Immature natural killer cell (primary cell): ENCODE measurements around the gene PAX8. TPM values are rescaled to one million over a fixed set of nuclear protein-coding genes. Genes with fewer than 3 reads are reported as not detected.

Experiments
- DNase-seq, 3 donors: peaks; one replicate each; pipeline ENCODE4 v3.0.0; 2022; ENCODE audit warnings: mixed read lengths in 1 of 3
- H3K27ac Mint-ChIP-seq, 6 donors: one replicate each; pipeline ENCODE4 v1.8.0; 2020; ENCODE audit warnings: mixed read lengths in 6 of 6, mild to moderate bottlenecking in 5 of 6, inconsistent platforms in 4 of 6, moderate library complexity in 3 of 6
- H3K27me3 Mint-ChIP-seq, 3 donors: one replicate each; pipeline ENCODE4 v1.8.0; 2020 to 2021; ENCODE audit warnings: low read depth in 3 of 3, mild to moderate bottlenecking in 3 of 3, mixed read lengths in 3 of 3, moderate library complexity in 3 of 3, inconsistent platforms in 1 of 3
- H3K36me3 Mint-ChIP-seq, 3 donors: one replicate each; pipeline ENCODE4 v1.8.0; 2020; ENCODE audit warnings: mixed read lengths in 3 of 3, inconsistent platforms in 2 of 3, mild to moderate bottlenecking in 2 of 3
- H3K4me1 Mint-ChIP-seq, 2 donors: one replicate each; pipeline ENCODE4 v1.8.0; 2020; ENCODE audit warnings: inconsistent platforms in 2 of 2, mild to moderate bottlenecking in 2 of 2, mixed read lengths in 2 of 2, moderate library complexity in 1 of 2
- H3K4me3 Mint-ChIP-seq, 5 donors: one replicate each; pipeline ENCODE4 v1.8.0; 2020; ENCODE audit warnings: mild to moderate bottlenecking in 5 of 5, mixed read lengths in 5 of 5, inconsistent platforms in 3 of 5, moderate library complexity in 3 of 5
- H3K9me3 Mint-ChIP-seq, 6 donors: one replicate each; pipeline ENCODE4 v1.8.0; 2020; ENCODE audit warnings: mild to moderate bottlenecking in 6 of 6, mixed read lengths in 6 of 6, inconsistent platforms in 4 of 6, moderate library complexity in 3 of 6
- polyA plus RNA-seq, 3 donors: library from polyadenylated mRNA; unstranded; fragments of 300-500 nt; fragmentation: Illumina TruSeq; gene quantifications; one replicate each; pipeline ENCODE4 v1.2.3, GENCODE V29; 2021

The PAX8 gene
- polyA plus RNA-seq, 3 donors from 2014 or later: 0.29 to 0.93 TPM; not detected in 1

- Mint-ChIP-seq H3K27me3 (peaks cover 2 to 5% (median 4%) of the 10 kb centered on the region in 3 donors), H3K9me3 (no peaks in the 10 kb centered on the region), H3K27ac (peak overlapping the region in 4 of 6 donors; percentile 34 to 93 (median 62)), H3K4me3 (peak overlapping the region in 4 of 5 donors; percentile 87 to 95 (median 88)), H3K4me1 (peaks cover 0 to 10% of the 10 kb centered on the region in 2 donors), H3K36me3 (no peaks in the 10 kb centered on the region)
- no peak for DNase-seq
Measured at GRCh38 chr2:113234721-113235346, 43.9 kb downstream of the PAX8 start.

- Mint-ChIP-seq H3K4me3 (no peak overlapping the region), H3K27ac (no peak overlapping the region), H3K36me3 (no peaks in the 10 kb centered on the region), H3K27me3 (peaks cover 2 to 5% (median 4%) of the 10 kb centered on the region in 3 donors), H3K4me1 (peaks cover 0 to 10% of the 10 kb centered on the region in 2 donors), H3K9me3 (no peaks in the 10 kb centered on the region)
- DNase-seq: no peak
Measured at GRCh38 chr2:113233593-113234550, 44.8 kb downstream of the PAX8 start.

DNA sequence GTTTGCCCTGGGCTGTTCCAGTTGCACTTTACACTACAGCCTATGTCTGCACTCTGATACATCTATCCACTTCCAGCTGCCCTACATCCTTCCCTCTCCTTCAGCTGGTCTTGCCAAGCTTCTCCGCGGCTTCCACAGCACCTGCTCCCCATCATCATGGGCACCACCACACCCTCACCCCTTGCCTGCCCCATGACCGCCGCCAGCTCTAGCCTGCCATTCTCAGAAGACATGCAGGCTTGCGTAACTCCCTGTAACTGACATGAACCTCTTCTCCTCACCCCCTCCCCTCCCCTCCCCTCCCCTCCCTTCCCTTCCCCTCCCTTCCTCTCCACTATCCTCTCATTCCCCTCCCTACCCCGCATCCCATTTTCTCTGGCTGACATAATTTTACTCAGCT, 46.0 kb downstream of the PAX8 start:
- Mint-ChIP-seq H3K36me3 (no peaks in the 10 kb centered on the region), H3K9me3 (no peaks in the 10 kb centered on the region), H3K27ac (no peak overlapping the region), H3K27me3 (peaks cover 2 to 5% (median 4%) of the 10 kb centered on the region in 3 donors), H3K4me1 (peaks cover 3 to 21% of the 10 kb centered on the region in 2 donors), H3K4me3 (no peak overlapping the region)
- DNase-seq: no peak

DNA sequence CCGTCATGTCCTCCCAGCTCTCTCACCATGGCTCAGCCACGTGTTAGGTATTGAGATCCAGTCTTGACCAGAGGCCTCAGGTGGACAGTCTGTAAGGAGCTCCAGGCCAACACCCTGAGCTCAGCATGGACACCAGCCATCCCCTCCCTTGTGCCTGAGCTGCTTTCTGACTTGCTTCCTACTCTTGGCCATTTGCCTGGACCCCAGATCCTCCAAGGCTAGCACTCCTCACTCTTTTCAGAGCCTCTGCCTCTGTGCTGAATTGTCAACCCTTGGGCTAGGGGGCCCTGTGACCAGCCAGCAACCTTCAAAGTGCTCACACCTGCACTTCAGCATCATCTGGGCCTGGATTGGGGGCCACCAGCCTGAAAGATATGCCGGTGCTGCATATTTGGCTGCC, 46.6 kb downstream of the PAX8 start:
- Mint-ChIP-seq H3K4me3 (no peak overlapping the region), H3K27ac (no peak overlapping the region), H3K27me3 (peaks cover 2 to 5% (median 4%) of the 10 kb centered on the region in 3 donors), H3K9me3 (no peaks in the 10 kb centered on the region), H3K4me1 (peaks cover 3 to 19% of the 10 kb centered on the region in 2 donors), H3K36me3 (no peaks in the 10 kb centered on the region)
- DNase-seq: no peak

GRCh38 chr2:113231064-113231463, 47.7 kb downstream of the PAX8 start:
- no peaks in the 10 kb centered on the region for H3K36me3 Mint-ChIP-seq
- no peak for DNase-seq
- H3K27me3 Mint-ChIP-seq: peaks cover 2 to 5% (median 4%) of the 10 kb centered on the region in 3 donors
- H3K4me3 Mint-ChIP-seq: no peak overlapping the region
- peaks cover 3 to 14% of the 10 kb centered on the region in 2 donors for H3K4me1 Mint-ChIP-seq
- H3K27ac Mint-ChIP-seq: no peak overlapping the region
- no peaks in the 10 kb centered on the region for H3K9me3 Mint-ChIP-seq

- H3K27me3 Mint-ChIP-seq: peaks cover 3 to 5% (median 4%) of the 10 kb centered on the region in 3 donors
- H3K4me1 Mint-ChIP-seq: peaks cover 3 to 14% of the 10 kb centered on the region in 2 donors
- no peak overlapping the region for H3K27ac Mint-ChIP-seq
- H3K36me3 Mint-ChIP-seq: no peaks in the 10 kb centered on the region
- H3K9me3 Mint-ChIP-seq: no peaks in the 10 kb centered on the region
- H3K4me3 Mint-ChIP-seq: no peak overlapping the region
- no peak for DNase-seq
Measured at GRCh38 chr2:113230531-113230930, 48.2 kb downstream of the PAX8 start.

DNA sequence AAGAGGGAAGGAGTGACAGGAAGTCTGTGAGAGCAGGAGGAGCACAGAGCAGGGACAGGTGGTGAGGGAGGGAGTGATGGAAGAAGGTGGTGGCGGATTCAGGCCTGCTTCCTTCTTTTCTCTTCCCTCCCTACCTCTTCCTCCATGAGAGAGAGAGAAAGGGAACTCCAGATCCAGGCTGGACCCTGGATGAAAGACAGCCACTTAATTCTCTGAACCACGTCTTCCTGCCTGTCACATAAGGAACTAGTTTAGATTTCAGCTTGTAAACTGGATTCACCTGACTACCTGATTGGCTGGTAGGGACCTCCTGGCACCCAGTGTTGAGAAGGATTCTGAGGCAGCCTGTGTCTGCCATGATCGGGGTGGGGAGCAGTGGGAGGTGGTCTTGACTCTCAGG, 48.9 kb downstream of the PAX8 start:
- Mint-ChIP-seq H3K9me3 (no peaks in the 10 kb centered on the region), H3K4me1 (peaks cover 3 to 14% of the 10 kb centered on the region in 2 donors), H3K27ac (no peak overlapping the region), H3K27me3 (peaks cover 1 to 4% (median 2%) of the 10 kb centered on the region in 3 donors), H3K4me3 (no peak overlapping the region), H3K36me3 (no peaks in the 10 kb centered on the region)
- DNase-seq: no peak

GRCh38 chr2:113228991-113229716, 49.6 kb downstream of the PAX8 start:
- Mint-ChIP-seq H3K4me3 (no peak overlapping the region), H3K9me3 (no peaks in the 10 kb centered on the region), H3K36me3 (no peaks in the 10 kb centered on the region), H3K27ac (peak overlapping the region in 1 of 6 donors; percentile 19), H3K4me1 (peaks cover 3 to 14% of the 10 kb centered on the region in 2 donors), H3K27me3 (peaks cover 1 to 4% (median 3%) of the 10 kb centered on the region in 3 donors)
- DNase-seq: no peak

DNA sequence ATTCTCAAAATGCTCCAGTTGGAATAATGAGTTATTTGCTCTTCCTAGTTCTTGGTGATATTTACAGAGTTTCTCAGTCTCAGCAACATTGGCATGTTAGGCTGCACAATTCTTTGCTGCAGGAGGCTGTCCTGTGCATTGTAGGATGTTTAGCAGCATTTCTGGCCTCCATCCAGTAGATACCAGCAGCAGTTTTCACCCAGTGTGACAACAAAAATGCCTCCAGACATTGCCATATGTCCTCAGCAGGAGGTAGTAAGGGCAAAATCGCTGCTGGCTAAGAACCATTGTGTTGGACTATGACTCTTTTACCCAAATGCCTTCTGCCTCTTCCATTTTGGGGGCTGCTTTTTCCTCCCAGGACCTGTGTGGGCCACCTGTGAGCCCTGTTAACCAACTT, 50.4 kb downstream of the PAX8 start:
- Mint-ChIP-seq H3K9me3 (no peaks in the 10 kb centered on the region), H3K36me3 (no peaks in the 10 kb centered on the region), H3K4me3 (no peak overlapping the region), H3K27me3 (peaks cover 1 to 4% (median 2%) of the 10 kb centered on the region in 3 donors), H3K27ac (no peak overlapping the region), H3K4me1 (peaks cover 3 to 14% of the 10 kb centered on the region in 2 donors)
- no peak for DNase-seq

GRCh38 chr2:113227698-113228097, 51.0 kb downstream of the PAX8 start:
- Mint-ChIP-seq H3K4me1 (peaks cover 3 to 14% of the 10 kb centered on the region in 2 donors), H3K9me3 (no peaks in the 10 kb centered on the region), H3K36me3 (no peaks in the 10 kb centered on the region), H3K27me3 (peaks cover 1 to 2% (median 2%) of the 10 kb centered on the region in 3 donors), H3K27ac (no peak overlapping the region), H3K4me3 (no peak overlapping the region)
- no peak for DNase-seq

GRCh38 chr2:113227290-113227689, 51.4 kb downstream of the PAX8 start:
- Mint-ChIP-seq H3K36me3 (no peaks in the 10 kb centered on the region), H3K27ac (no peak overlapping the region), H3K9me3 (no peaks in the 10 kb centered on the region), H3K27me3 (peaks cover 1 to 2% (median 2%) of the 10 kb centered on the region in 3 donors), H3K4me1 (peaks cover 3 to 14% of the 10 kb centered on the region in 2 donors), H3K4me3 (no peak overlapping the region)
- DNase-seq: no peak

GRCh38 chr2:113226462-113226861, 52.3 kb downstream of the PAX8 start:
- DNase-seq: no peak
- no peaks in the 10 kb centered on the region for H3K9me3 Mint-ChIP-seq
- H3K27ac Mint-ChIP-seq: no peak overlapping the region
- H3K27me3 Mint-ChIP-seq: peaks cover 1 to 2% (median 2%) of the 10 kb centered on the region in 3 donors
- no peak overlapping the region for H3K4me3 Mint-ChIP-seq
- no peaks in the 10 kb centered on the region for H3K36me3 Mint-ChIP-seq
- H3K4me1 Mint-ChIP-seq: peaks cover 3 to 14% of the 10 kb centered on the region in 2 donors
